Lower leg skin (tissue), 3 donors: Measurements from ENCODE around the gene TAL1.
"Not testable (repeated sequence)": the region's sequence is repeated elsewhere in the genome, so short reads cannot be mapped to it uniquely, and the experiment has no call there.

Experiments
- POLR2A ChIP-seq, 2 donors: fragments of 450-650 bp; IDR thresholded peaks; one replicate each; pipeline ENCODE4 v1.6.1; 2016 to 2017; ENCODE audit warnings: antibody characterized with exemption in 2 of 2, mild to moderate bottlenecking in 1 of 2, moderate library complexity in 1 of 2
- TF ChIP-seq, protein P1 (sequence below), 3 donors: fragments of 450-650 bp; IDR thresholded peaks; one replicate each; pipeline ENCODE4 v1.5.1; 2016; ENCODE audit warnings: antibody characterized with exemption in 3 of 3, mild to moderate bottlenecking in 3 of 3, moderate library complexity in 2 of 3

DNA sequence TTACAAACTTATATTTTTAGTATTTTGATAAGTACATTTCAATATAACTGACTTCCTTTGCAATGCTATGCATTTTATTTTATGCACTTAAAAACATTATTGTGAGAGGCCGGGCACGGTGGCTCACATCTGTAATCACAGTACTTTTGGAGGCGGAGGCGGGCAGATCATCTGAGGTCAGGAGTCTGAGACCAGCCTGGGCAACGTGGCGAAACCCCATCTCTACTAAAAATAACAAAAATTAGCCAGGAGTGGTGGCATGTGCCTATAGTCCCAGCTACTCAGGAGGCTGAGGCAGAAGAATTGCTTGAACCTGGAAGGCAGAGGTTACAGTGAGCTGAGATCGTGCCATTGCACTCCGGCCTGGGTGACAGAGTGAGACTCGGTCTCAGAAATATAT is 36.0 kb downstream of the TAL1 start:
- TF ChIP-seq, protein P1, sequence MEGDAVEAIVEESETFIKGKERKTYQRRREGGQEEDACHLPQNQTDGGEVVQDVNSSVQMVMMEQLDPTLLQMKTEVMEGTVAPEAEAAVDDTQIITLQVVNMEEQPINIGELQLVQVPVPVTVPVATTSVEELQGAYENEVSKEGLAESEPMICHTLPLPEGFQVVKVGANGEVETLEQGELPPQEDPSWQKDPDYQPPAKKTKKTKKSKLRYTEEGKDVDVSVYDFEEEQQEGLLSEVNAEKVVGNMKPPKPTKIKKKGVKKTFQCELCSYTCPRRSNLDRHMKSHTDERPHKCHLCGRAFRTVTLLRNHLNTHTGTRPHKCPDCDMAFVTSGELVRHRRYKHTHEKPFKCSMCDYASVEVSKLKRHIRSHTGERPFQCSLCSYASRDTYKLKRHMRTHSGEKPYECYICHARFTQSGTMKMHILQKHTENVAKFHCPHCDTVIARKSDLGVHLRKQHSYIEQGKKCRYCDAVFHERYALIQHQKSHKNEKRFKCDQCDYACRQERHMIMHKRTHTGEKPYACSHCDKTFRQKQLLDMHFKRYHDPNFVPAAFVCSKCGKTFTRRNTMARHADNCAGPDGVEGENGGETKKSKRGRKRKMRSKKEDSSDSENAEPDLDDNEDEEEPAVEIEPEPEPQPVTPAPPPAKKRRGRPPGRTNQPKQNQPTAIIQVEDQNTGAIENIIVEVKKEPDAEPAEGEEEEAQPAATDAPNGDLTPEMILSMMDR (IDR thresholded peaks at IDR 0.05), result not testable (repeated sequence)
- TF ChIP-seq POLR2A (IDR thresholded peaks at IDR 0.05), result not testable (repeated sequence)
